Measurements from ENCODE around the gene FABP2.
"Not testable (repeated sequence)": the region's sequence is repeated elsewhere in the genome, so short reads cannot be mapped to it uniquely, and the experiment has no call there.

The FABP2 gene

DNA sequence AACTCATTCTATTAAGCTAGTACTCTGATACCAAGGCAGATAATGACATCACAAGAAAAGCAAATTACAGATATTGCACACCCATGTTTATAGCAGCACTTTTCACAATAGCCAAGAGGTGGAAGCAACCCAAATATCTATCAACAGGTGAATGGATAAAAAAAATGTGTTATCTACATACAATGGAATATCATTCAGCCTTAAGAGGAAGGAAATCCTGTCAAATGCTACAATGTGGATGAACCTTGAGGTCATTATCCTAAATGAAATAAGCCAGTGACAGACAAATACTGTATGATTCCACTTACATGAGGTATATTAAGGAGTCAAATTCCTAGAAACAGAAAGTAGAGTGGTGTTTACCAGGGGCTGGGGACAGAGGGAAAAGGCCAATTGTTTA, 14.3 kb downstream of the FABP2 start:
- DNase-seq, result no peak

DNA sequence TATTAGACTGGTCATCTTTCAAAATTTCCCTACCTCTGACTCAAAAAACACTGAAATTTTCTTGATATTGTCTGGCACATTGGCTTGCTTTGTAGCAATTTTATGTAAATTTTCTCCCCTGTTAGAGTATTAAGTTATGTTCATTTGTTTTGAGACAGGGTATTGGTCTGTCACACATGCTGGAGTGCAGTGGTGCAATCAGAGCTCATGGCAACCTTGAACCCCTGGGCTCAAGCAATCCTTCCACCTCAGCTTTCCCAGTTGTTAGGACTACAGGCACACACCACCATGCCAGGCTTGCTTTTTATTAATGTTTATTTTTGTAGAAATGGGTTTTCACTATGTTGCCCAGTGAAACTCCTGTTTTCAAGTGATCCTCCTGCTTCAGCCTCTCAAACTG, 17.5 kb downstream of the FABP2 start:
- no peak for DNase-seq

DNA sequence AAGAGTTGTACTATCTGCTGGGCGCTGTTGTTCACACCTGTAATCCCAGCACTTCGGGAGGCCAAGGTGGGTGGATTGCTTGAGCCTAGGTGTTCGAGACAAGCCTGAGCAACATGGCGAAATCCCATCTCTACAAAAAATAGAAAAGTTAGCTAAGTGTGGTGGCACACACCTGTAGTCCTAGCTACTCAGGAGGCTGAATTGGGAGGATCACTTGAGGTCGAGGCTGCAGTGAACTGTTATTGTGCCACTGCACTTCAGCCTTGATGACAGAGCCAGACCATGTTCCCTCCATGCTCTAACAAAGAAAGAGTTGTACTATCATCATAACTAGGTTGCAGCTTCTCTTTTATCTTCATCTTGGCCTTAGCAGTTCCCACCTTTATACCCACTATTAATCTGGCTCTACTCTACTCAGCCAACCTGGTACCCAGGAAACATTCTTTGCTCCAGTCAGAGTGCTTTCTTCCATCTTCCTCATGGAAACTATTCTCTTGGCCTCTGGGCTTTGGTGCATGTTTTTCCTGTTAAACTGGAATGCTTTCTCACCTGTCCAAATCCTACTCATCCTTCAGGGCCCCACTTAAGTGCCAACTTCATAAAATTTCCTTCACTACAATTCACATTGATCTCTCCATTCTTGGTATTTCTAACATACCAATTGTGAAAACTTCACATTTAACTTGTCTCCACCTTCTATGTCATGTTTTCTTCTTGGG, 18.2 kb downstream of the FABP2 start:
- no peak for DNase-seq

DNA sequence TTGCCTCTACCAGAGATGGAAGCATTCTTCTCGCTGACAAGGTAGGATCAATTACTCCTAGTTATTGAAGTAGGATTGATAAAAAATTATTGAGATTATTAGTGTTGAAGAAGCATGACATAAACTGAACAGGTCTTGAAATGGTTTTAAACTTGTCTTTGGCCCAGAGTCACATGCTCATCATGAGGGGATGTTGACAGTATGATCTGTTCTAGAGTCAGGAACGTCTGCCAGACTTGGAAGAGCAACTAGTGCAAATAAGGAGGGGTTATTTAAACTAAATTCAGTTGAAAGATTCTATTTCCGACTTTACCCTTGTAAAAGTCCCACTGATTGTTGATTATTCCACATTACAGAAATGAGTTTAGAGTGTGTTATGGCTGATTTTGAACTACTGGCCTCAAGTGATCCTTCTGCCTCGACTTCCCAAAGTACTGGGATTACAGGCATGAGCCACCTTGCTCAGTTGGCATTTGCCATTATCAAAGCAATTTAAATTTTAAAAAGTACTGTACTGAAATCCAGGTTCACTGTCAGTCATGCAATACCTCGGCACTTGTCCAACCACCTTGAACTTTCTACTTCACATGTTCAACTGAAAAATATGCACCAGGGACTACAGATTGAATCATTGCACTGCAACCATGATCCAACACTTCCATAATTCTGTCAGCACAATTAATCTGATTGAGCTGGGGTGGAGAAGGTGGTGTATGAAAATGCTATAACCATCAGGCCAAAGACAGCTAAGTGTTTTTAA, 19.7 kb downstream of the FABP2 start:
- no peak for DNase-seq

DNA sequence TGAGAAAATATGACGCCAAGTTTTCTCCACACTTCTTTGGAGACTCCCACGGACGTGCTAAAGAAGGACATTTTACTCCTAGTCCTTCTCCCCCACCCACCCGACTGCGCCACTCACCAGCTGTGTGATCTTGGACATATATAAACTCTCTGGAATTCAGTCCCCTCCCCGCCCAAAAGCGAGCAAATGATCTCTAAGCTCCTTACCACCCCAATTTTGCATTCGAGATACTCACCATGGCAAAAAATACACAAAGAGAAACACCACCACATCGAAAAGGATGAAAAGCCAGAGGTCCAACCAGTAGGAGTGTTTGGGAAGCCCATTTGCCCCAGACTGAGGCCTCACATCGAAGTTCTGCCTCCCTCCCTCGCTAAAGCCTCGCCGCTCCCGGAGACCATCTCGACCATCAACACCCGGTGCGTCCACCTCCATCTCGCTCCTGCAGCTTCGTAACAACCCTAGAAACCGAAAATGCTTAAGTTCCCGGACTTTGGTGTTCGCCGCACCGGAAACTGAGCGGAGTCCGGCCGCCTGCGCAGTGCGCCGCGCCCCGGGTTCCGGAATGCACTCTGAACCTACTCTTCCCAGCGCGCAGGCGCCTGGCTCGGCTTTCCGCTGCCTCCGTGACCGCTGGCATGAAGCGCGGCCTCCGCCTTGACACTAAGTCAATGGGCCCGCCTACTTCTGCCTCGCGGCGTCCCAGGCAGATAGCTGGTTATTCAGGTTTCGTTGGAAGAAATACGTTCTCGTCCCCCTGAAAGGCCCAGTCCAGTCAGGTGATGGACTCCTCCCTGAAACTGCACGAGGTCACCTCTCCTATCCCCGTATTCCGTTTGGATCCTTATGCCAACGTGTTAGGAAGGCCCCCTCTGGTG, 21.6 kb downstream of the FABP2 start:
- DNase-seq, result no peak

DNA sequence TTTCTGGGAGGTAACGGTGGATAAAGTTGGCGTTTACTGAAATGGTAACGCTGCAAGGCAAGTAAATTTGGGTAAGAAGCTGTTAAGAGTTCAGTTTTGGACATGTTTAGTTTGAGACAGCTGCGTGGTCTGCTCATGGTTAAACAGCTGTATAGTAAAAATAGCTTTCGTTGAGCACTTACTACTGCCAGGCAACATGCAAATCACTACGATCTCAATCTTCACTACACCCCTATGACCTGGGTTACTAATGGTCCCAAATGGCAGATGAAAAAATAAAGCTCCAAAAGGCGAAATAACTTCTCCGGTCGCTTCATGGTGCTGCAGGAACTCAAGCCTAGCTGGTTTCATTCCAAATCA, 22.2 kb downstream of the FABP2 start:
- no peak for DNase-seq

DNA sequence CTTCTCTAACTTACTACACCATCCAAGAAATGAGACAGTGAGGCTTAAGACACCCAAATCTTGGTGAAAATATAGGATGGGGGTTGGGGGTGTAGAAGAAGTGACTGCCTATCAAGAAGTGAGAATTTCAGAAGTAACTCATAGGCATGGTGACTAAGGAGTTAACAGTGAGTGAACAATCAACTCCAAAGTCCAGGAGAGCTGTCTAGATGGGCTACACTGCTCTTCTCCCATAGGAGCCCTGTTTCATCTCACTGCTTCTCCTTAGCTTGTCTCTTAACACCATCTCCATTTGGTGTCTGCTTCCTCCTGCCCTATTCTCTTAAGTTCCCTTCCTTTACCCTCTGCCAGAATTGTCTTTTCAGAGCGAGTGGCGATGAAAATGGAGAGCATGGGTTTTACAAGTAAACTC, 22.7 kb downstream of the FABP2 start:
- DNase-seq, result no peak

DNA sequence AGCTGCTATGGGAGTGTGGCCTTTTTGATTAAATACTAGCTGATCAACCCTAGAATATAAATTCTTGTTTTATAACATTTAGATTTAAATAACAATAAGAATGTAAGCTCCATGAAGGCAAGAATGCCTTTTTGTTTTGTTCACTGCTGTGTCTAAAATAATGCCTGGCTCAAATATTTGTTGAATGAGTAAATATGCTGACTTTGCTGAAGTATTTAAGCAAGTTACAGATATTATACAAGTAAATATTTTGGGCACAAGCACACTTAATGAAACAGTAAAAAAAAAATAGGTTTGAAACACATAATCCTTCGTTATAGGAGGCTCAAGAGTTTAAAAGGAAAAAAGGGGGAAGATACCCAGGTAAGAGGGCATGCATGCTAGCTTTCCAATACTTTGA, 24.1 kb downstream of the FABP2 start:
- DNase-seq, result no peak

DNA sequence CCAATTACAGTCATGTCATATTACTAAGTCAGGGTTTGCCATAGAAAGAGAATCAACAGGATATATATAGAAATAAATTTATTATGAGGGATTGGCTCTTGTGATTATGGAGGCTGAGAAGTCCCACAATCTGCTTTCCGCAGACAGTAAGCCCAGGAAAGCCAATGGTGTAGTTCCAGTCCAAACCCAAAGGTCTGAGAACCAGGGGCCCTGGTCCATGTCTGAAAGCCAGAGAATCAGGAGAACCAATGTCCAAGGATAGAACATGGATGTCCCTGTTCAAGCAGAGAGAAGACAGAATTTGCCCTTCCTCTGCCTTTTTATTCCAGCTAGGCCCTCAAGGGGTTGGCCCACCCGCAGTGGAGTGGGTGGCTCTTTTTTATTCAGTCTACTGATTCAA, 25.6 kb downstream of the FABP2 start:
- no peak for DNase-seq

DNA sequence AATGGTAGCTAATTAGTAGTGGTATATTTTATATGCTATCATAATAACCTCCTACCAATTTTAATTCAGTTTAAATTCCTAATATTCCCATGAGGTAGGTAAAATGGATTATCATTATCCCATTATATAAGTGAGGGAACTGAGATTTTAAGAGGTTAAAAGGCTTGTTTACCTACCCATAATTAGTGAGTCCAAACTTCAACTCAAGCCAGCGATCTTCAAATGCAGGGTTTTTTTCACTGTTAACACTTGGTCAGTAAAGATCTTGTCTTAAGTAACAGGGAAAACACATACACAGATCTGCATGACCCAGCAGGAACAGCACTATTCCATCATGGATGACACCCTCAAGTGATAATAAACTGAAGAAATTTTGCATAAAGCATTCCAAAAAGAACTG, 31.3 kb downstream of the FABP2 start:
- DNase-seq, result no peak

DNA sequence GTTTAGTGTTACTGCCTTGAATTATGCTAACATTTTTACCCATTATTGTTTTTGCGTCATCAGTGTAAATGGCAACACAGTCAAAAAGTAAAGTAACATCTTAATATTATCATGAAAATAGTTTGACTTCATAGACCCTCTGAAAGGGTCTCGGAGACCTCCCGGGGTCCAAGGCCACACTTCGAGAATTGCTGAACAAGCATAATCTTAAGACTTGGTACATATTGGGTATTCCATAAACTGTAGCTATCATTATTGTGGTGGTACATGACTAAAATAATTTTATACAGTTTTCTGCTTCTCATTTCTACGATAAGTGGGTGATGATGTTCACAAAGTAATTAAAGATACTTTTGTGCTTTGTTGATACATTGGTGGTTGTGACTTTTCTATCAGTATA, 32.6 kb downstream of the FABP2 start:
- DNase-seq, result no peak

DNA sequence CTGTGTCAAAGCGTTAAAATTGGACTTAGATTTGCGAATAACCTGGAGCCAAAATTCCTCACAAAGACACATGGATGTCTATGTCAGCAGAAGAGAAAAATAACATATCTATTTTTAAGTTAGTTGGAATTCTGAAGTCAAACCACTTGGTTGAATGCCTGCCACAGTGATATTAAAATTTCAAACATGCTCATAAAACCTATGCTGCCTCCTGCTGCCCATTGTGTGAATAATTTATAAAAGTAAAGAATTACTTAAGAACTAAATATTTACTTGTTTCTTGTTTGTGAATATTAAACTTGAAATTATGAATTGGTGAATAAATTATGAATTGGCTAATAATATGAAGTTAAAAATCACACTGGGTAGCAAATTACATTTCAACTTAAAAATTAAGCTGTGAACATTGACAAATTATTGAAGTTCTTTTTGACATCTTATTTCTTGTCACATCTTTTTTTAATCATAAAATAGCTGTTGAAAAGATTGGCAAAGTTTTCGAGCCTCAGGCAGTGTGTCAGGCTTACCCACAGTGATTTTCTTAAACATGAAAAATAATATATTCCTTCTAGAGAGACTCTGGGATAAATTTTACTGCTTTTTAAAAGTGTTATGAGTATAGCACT, 35.4 kb downstream of the FABP2 start:
- no peak for DNase-seq

DNA sequence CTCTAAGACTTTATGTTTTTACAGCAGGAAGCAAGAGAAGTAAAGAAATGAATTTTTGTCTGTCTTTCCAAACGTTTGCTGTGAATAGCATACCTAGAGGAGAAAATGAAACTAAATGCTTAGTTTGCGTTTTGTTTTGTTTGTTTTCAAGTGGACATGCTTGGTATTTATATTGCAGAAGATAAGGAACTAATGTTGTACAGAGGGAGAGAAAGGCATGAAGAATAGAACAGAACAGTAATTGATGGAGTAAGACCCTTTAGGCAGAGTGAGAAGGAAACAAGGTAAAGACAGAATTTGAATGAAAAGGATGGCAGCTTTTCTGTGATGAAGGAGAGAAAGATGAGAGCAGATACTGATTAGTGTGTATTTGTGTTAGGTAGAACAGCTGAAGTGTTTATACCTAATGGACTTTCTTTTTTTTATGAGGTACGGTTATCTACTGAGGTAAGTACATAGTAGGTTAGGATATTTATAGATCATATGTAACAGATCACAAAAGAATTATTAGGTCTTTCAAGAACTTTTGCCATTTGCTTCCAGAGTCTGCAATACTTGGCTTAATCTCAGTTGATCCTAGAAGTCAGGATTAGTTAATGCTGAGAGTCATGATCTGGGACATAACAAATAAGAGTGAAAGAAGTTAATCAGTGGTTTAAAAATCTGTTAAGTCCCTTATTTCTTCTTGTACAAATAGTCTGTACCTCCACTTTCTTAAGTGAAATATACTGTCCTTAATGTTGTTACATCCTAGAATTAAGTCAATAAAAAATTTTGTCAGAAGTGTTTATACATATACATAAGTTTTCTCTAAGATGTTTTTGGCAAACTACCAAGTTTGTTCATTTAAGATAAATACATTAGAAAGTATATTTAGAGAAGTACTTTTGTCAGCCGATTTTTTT, 36.8 kb downstream of the FABP2 start:
- DNase-seq, result no peak

DNA sequence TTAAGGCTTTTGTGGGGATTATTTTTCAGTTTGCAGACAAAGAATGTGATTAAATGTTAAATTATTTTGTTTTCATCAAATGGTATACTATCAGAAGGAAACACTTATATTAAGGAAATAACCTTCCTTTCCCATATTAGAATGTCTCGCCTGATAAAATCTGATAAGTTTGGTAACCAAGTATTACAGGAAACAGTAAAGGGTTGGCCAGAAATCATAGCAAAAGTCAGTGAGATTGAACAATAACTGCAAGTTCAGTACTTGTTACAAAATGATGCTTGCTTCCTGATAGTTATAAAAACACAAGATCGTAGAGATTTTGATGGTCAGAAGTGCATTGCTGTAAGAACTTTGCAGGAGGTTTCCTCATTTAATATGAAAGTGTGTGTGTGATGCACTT, 40.5 kb downstream of the FABP2 start:
- no peak for DNase-seq

DNA sequence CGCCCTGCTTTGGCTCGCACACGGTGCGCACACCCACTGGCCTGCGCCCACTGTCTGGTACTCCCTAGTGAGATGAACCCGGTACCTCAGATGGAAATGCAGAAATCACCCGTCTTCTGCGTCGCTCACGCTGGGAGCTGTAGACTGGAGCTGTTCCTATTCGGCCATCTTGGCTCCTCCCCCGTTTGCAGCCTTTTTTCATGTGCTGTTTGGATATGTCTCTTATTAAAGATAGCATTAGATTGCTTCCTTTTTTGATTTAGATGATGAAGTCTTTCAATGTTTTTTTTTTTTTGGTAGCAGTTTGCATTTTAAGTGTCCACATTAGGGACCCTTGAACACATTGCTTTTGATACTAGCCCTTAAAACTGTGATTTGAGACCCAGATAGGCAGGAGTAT, 42.0 kb downstream of the FABP2 start:
- not testable (repeated sequence) for DNase-seq

DNA sequence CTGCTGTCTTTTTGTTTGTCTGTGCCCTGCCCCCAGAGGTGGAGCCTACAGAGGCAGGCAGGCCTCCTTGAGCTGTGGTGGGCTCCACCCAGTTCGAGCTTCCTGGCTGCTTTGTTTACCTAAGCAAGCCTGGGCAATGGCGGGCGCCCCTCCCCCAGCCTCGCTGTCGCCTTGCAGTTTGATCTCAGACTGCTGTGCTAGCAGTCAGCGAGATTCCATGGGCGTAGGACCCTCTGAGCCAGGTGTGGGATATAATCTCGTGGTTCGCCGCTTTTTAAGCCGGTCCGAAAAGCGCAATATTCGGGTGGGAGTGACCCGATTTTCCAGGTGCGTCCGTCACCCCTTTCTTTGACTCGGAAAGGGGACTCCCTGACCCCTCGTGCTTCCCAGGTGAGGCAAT, 42.4 kb downstream of the FABP2 start:
- not testable (repeated sequence) for DNase-seq

DNA sequence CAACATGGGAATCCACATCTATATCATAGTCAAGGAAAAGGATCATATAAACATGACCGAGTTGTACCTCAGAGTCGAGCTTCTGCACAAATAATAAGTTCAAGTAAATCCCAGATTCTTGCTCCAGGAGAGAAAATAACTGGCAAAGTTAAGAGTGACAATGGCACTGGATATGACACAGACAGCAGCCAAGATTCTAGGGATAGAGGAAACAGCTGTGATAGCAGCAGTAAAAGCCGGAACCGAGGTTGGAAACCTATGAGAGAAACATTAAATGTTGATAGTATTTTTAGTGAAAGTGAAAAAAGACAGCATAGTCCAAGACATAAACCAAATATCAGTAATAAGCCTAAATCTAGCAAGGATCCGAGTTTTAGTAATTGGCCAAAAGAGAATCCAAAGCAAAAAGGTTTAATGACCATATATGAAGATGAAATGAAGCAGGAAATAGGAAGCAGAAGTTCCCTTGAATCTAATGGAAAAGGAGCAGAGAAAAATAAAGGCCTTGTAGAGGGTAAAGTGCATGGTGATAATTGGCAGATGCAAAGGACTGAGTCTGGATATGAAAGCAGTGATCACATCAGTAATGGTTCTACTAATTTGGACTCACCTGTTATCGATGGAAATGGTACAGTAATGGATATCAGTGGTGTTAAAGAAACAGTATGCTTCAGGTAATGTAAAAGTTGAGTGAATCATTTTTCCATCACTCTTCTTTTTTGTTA, 50.4 kb downstream of the FABP2 start:
- no peak for DNase-seq

DNA sequence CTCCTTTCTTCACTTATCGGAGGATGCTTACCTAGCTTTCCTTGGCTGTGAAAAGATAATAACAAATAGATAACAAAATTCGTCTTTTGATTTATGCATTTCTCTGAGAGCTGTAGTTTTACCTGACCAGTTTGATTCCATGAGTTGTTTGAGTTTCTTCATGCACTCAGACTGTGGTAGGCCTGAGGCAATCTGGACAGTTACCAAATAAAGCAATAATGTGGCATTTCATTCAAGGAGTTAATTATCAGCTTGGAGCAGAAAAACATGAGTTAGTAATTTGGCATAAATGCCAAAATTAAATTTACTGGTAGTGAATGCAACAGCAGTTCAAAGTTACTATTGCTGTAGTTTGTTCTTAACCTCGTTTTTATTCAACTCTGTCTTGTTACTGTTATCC, 53.5 kb downstream of the FABP2 start:
- DNase-seq, result no peak

All from NCI-H1436 (cell line).